Activated naive CD4-positive, alpha-beta T cell treated with anti-CD3 and anti-CD28 coated beads, Interleukin-2, amount 50 U/mL, for 16 hours (primary cell): Measurements from ENCODE around the gene TBX1.

Experiments used
- DNase-seq: peaks from one replicate; pipeline ENCODE4 v3.0.0-alpha.2; 2020

Gene TBX1

DNA sequence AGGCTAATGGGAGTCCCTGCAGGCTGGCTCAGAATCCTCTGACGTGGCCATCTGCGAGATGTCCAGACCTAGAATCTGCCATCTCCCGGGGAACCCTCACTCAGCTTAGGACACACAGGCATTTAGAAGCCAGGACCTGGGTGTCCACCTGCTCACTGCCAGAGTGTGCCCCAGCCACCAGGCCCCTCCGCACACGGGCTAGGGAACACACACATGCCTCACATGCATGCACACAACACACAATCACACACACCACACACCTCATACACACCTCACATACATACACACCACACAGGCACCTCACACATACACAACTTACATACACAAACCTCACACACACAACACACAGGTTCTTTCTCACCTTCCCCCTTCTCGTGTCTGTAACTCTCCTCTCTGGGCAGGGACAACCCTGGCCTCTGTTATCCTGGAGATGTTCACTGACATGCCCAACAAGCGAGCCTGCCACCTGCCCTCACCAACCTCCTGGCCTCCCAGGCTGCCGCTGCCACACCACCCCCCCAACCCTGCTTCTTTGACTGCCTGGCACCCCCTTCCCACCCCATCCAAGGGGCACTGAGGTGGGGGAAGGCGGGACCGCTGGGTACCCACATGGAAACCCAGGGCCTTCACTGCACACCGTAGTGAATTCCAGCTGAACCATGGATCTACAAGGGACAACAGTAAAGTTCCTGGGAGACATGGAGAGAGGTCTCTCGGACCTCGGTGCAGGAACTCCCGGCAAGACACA lies 56.0 kb downstream of the TBX1 start:
- DNase-seq = no peak
